Kidney epithelial cell (primary cell): ENCODE data around the gene TENT4B. TPM values are rescaled to one million over a fixed set of nuclear protein-coding genes. Genes with fewer than 3 reads are reported as not detected.

Experiments used
- DNase-seq: peaks from one replicate; pipeline ENCODE4 v3.0.0-alpha.2; 2010; ENCODE audit warnings: low read depth
- H3K27me3 ChIP-seq: 2 replicates; pipeline ENCODE4 v1.6.0; 2011; ENCODE audit warnings: low read length; ENCODE audit not compliant: control insufficient read depth, insufficient read depth
- H3K36me3 ChIP-seq: 2 replicates; pipeline ENCODE4 v1.5.1; 2011; ENCODE audit warnings: low read length; ENCODE audit not compliant: control insufficient read depth, insufficient read depth
- H3K4me3 ChIP-seq: 2 replicates; pipeline ENCODE4 v1.5.1; 2011; ENCODE audit warnings: low read depth, mild to moderate bottlenecking, control low read depth, low read length
- total RNA-seq: library from RNA; depleted of rRNA; stranded (reverse); fragments of >200 nt; gene quantifications from 2 replicates; pipeline ENCODE4 v1.2.3, GENCODE V29; 2015
- TF ChIP-seq, protein P1 (sequence below): IDR thresholded peaks from 2 replicates; pipeline ENCODE4 v1.5.1; 2011; ENCODE audit warnings: mild to moderate bottlenecking, moderate library complexity, low read length, control low read depth, inconsistent platforms; ENCODE audit not compliant: insufficient read depth, poor library complexity, severe bottlenecking

Gene TENT4B
- total RNA-seq, 1 donor from 2014 or later: 11.0 TPM

DNA sequence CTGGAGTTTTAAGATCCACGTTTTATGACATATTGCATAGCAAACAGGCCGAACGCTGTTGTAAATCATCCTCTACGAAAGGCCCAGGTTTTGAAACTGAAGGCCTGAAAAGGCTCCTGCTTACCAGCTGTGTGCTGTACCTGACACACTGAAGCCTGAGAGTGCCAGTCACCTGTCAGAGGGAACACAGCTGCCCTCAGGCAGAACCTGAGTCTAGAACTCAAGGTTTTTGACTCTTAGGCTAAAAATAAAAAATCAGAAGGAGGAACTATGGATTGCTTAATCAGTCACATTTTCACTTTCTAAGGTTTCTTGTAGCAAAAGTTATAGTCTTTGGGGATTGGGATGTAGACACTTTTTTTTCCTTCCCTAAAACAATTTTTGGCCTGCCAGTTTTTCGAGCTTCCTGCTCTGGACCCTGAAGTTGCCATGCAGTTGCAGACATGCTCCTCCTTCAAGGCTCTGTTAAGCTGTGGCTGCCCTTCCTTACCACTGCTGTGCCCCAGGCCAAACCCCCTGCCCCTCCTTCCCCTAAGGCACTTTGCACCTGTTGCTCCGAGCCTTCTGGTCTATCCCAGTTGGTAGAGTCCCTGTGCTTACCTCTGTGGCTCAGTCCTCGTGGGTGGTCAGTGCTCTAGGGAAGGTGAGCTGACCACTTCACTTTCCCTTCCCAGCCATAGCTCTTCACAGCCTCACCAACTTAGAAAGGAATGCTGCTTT lies 56.6 kb downstream of the TENT4B start:
- TF ChIP-seq, protein P1, sequence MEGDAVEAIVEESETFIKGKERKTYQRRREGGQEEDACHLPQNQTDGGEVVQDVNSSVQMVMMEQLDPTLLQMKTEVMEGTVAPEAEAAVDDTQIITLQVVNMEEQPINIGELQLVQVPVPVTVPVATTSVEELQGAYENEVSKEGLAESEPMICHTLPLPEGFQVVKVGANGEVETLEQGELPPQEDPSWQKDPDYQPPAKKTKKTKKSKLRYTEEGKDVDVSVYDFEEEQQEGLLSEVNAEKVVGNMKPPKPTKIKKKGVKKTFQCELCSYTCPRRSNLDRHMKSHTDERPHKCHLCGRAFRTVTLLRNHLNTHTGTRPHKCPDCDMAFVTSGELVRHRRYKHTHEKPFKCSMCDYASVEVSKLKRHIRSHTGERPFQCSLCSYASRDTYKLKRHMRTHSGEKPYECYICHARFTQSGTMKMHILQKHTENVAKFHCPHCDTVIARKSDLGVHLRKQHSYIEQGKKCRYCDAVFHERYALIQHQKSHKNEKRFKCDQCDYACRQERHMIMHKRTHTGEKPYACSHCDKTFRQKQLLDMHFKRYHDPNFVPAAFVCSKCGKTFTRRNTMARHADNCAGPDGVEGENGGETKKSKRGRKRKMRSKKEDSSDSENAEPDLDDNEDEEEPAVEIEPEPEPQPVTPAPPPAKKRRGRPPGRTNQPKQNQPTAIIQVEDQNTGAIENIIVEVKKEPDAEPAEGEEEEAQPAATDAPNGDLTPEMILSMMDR: no peak
- Histone ChIP-seq H3K4me3 (no peak overlapping the region), H3K27me3 (no peaks in the 10 kb centered on the region), H3K36me3 (no peaks in the 10 kb centered on the region)
- no peak for DNase-seq

DNA sequence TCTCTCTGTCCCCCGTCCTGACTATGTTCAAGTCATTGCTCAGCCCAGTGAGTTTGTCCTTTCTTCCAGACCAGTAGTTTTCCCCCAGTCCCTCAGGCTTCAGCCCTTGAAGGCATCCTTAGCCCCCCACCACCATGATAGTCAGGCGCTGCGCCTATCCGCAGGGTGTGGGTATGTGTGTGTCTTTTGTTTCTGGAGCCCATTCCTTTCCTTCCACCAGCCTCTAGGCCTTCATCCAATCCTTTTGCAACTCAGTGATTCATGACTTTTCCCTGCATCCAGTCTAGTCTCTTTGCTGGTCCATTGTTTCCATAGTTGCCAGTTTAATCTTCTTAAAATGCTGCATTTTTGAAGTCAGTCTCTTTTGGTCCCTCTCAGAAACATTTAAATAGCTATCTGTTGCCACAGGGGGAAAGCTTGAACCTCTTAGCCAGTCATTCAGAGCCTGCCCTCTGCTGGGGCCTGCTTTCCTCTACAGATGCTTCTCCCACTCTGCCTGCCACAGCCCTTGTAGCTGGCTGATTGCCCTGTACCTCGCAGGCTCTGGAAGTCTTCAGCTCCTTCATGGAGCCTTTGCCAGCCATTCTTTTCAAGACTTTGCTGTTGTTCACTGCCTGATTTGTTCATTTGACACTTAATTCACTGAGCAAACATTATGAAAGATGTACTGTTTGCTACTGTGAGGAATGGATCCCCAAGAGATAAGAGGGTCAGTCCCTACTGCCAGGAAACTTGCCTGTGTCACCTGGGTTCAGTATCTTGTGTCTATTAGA lies 57.3 kb downstream of the TENT4B start:
- no peaks in the 10 kb centered on the region for H3K27me3 ChIP-seq
- H3K4me3 ChIP-seq: no peak overlapping the region
- TF ChIP-seq, protein P1: peak; percentile 89
- H3K36me3 ChIP-seq: no peaks in the 10 kb centered on the region
- DNase-seq: peak; percentile 42

DNA sequence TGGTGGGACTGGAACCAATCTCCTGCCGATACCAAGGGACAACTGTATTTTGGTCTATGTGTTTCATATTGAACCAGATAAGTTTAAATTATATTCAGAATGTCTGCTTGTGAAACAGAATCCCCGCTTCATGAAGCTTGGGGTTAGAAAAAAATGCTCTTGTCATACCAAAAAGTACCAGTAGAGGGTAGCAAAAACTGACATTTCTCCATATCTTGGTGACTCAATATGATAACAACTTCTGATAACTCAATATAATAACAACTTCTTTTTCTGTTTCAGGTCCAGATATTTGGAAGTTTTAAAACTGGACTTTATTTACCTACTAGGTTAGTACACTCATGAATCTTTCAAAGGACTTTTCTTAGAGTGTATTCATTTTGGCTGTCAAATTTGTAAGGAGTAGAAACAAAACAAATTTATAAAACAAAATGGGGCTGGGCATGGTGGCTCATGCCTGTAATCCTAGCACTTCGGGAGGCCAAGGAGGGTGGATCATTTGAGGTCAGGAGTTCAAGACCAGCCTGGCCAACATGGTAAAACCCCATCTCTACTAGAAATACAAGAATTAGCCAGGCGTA lies 60.9 kb downstream of the TENT4B start:
- DNase-seq: no peak
- Histone ChIP-seq H3K27me3 (no peaks in the 10 kb centered on the region), H3K4me3 (no peak overlapping the region), H3K36me3 (no peaks in the 10 kb centered on the region)
- TF ChIP-seq, protein P1: peak; percentile 66

DNA sequence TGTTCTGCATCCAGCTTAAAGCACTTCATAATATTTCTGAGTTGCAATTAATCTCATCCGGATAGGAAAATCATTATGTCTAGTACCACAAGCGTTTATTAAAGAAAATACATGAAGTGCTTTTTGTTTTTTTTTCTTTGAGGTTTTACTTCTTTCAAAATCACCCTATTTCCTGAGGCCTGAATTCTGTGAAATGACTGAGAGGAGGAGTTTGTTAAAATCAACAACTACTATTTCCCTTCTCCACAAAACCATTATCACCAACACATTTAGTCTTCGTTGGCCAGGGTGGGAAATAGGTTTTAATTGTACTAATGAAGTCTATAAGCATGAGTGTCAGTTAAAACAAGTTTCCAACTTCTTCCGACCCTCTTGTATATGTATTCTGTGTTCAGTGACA lies 62.6 kb downstream of the TENT4B start:
- no peak for DNase-seq
- H3K36me3 ChIP-seq: no peaks in the 10 kb centered on the region
- TF ChIP-seq, protein P1: no peak

DNA sequence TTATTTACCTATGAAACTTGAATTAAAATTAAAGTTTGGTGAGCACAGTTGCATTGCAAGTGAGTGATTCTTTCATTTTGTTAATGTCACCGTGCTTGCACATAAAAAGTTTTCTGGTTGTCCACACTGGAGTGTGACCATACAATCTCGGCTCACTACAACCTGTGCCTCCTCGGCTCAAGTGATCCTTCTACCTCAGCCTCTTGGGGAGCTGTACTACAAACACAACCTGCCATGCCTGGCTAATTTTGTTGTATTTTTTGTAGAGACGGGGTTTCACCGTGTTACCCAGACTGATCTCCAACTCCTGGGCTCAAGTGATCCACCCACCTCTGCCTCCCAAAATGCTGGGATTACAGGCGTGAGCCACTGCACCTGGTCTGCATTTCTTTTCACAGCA lies 63.1 kb downstream of the TENT4B start:
- Histone ChIP-seq H3K4me3 (no peak overlapping the region), H3K36me3 (no peaks in the 10 kb centered on the region), H3K27me3 (no peaks in the 10 kb centered on the region)
- no peak for DNase-seq
- TF ChIP-seq, protein P1: no peak

More for the DNA sequence above, 62.6 kb downstream of the TENT4B start:
- Histone ChIP-seq H3K4me3 (no peak overlapping the region), H3K27me3 (no peaks in the 10 kb centered on the region)
